ENCODE data around the gene PRDX1.

PRDX1 gene

GRCh38 chr1:45567911-45568310, 46.2 kb upstream of the PRDX1 start:
- POLR2A ChIA-PET: interaction anchor here (0.7 to 2.1 kb wide), 5 partner anchors 10 to 167 kb away, joined by 4 to 17 read pairs (median 8); partner anchors contain the start of gene PRDX1
- CTCF ChIA-PET: interaction anchor here (1.3 to 7.9 kb wide), 10 partner anchors 8 to 775 kb away, joined by 5 to 130 read pairs (median 38); partner anchors contain the start of genes NASP and TESK2
- no peak for TF ChIP-seq CTCF (IDR thresholded peaks at IDR 0.05; ENCODE audit: control extremely low read depth, extremely low read depth, low read depth, missing control alignments)
- DNase-seq (ENCODE audit: extremely low spot score): no peak

GRCh38 chr1:45566722-45567121, 45.0 kb upstream of the PRDX1 start:
- TF ChIP-seq CTCF (IDR thresholded peaks at IDR 0.05; ENCODE audit: control extremely low read depth, extremely low read depth, low read depth, missing control alignments): no peak
- no peak for DNase-seq (ENCODE audit: extremely low spot score)
- ChIA-PET POLR2A (interaction anchor here (0.7 to 1.6 kb wide), 2 partner anchors 43 to 45 kb away, joined by 3 to 9 read pairs; partner anchors contain the start of gene PRDX1), CTCF (interaction anchor here (1.1 to 7.9 kb wide), 10 partner anchors 8 to 548 kb away, joined by 3 to 130 read pairs (median 4); partner anchors contain the start of genes AKR1A1, MMACHC, NASP and TESK2)

- TF ChIP-seq CTCF (IDR thresholded peaks at IDR 0.05; ENCODE audit: control extremely low read depth, extremely low read depth, low read depth, missing control alignments): no peak
- ChIA-PET POLR2A (interaction anchor here (0.7 to 1.8 kb wide), 2 partner anchors 19 to 42 kb away, joined by 3 to 7 read pairs; partner anchors contain the start of gene PRDX1), CTCF (interaction anchor here (0.7 to 1.8 kb wide), 3 partner anchors 13 to 51 kb away, joined by 3 to 8 read pairs (median 3); no protein-coding TSS in a partner anchor)
- DNase-seq (ENCODE audit: extremely low spot score): no peak
Measured at GRCh38 chr1:45563843-45564242, 42.2 kb upstream of the PRDX1 start.

GRCh38 chr1:45557422-45557944, 35.8 kb upstream of the PRDX1 start:
- no peak for TF ChIP-seq CTCF (IDR thresholded peaks at IDR 0.05; ENCODE audit: control extremely low read depth, extremely low read depth, low read depth, missing control alignments)
- peak; percentile 9 for DNase-seq (ENCODE audit: extremely low spot score)
- ChIA-PET CTCF (interaction anchor here (1.0 to 1.4 kb wide), 5 partner anchors 9 to 44 kb away, joined by 3 to 14 read pairs (median 4); no protein-coding TSS in a partner anchor), POLR2A (interaction anchor here (0.6 to 1.2 kb wide), 5 partner anchors 11 to 206 kb away, joined by 4 to 9 read pairs (median 6); partner anchors contain the start of genes NASP and PRDX1)

GRCh38 chr1:45554198-45554597, 32.5 kb upstream of the PRDX1 start:
- no peak for TF ChIP-seq CTCF (IDR thresholded peaks at IDR 0.05; ENCODE audit: control extremely low read depth, extremely low read depth, low read depth, missing control alignments)
- ChIA-PET POLR2A (interaction anchor here (4.8 kb wide), 1 partner anchor 33 kb away, joined by 47 read pairs; the partner anchor contains the start of gene PRDX1), CTCF (interaction anchor here (0.6 to 2.8 kb wide), 7 partner anchors 9 to 53 kb away, joined by 3 to 26 read pairs (median 3); no protein-coding TSS in a partner anchor)
- no peak for DNase-seq (ENCODE audit: extremely low spot score)

- no peak for TF ChIP-seq CTCF (IDR thresholded peaks at IDR 0.05; ENCODE audit: control extremely low read depth, extremely low read depth, low read depth, missing control alignments)
- no peak for DNase-seq (ENCODE audit: extremely low spot score)
- CTCF ChIA-PET: interaction anchor here (1.8 to 2.3 kb wide), 2 partner anchors 17 to 39 kb away, joined by 6 to 12 read pairs; no protein-coding TSS in a partner anchor
- POLR2A ChIA-PET: interaction anchor here (4.8 kb wide), 1 partner anchor 31 kb away, joined by 47 read pairs; the partner anchor contains the start of gene PRDX1
Measured at GRCh38 chr1:45552331-45552730, 30.6 kb upstream of the PRDX1 start.
